Ishikawa (cell line): ENCODE measurements around the gene PIP4P1.

Source experiments
- CREB1 ChIP-seq: IDR thresholded peaks from 2 replicates; pipeline ENCODE4 v1.6.1; 2012; ENCODE audit warnings: low read depth
- EGR1 ChIP-seq: IDR thresholded peaks from 2 replicates; pipeline ENCODE4 v1.6.1; 2012
- EP300 ChIP-seq: IDR thresholded peaks from 2 replicates; pipeline ENCODE4 v1.6.1; 2012; ENCODE audit warnings: borderline replicate concordance
- FOXM1 ChIP-seq: IDR thresholded peaks from 2 replicates; pipeline ENCODE4 v1.6.1; 2012; ENCODE audit warnings: low read depth, borderline replicate concordance
- MAX ChIP-seq: IDR thresholded peaks from 2 replicates; pipeline ENCODE4 v1.6.1; 2012
- NFIC ChIP-seq: IDR thresholded peaks from 2 replicates; pipeline ENCODE4 v1.6.1; 2012
- RAD21 ChIP-seq: IDR thresholded peaks from 2 replicates; pipeline ENCODE4 v1.6.1; 2012; ENCODE audit warnings: low read depth
- REST ChIP-seq: IDR thresholded peaks from 2 replicates; pipeline ENCODE4 v1.6.1; 2012; ENCODE audit warnings: low read depth, mild to moderate bottlenecking
- TAF1 ChIP-seq: IDR thresholded peaks from 2 replicates; pipeline ENCODE4 v1.6.1; 2012; ENCODE audit warnings: low read depth, mild to moderate bottlenecking
- TCF12 ChIP-seq: IDR thresholded peaks from 2 replicates; pipeline ENCODE4 v1.6.1; 2012; ENCODE audit warnings: low read depth
- TEAD4 ChIP-seq: IDR thresholded peaks from 2 replicates; pipeline ENCODE4 v1.6.1; 2012
- USF1 ChIP-seq: IDR thresholded peaks from 2 replicates; pipeline ENCODE4 v1.6.1; 2012
- YY1 ChIP-seq: IDR thresholded peaks from 2 replicates; pipeline ENCODE4 v1.6.1; 2012; ENCODE audit warnings: low read depth
- ZBTB7A ChIP-seq: IDR thresholded peaks from 2 replicates; pipeline ENCODE4 v1.6.1; 2012; ENCODE audit warnings: low read depth

Gene PIP4P1

GRCh38 chr14:20417250-20418186 lies 43.7 kb downstream of the PIP4P1 start:
- TF ChIP-seq TAF1 = no peak
- no peak for TF ChIP-seq REST
- TF ChIP-seq USF1 = no peak
- TF ChIP-seq TEAD4 = no peak

- TF ChIP-seq FOXM1 (no peak), MAX (no peak), CREB1 (no peak), YY1 (no peak), NFIC (no peak), TCF12 (no peak), ZBTB7A (no peak), EP300 (no peak), EGR1 (no peak), TAF1 (no peak), RAD21 (no peak), TEAD4 (no peak), USF1 (no peak)
Measured at GRCh38 chr14:20416223-20416622, 45.0 kb downstream of the PIP4P1 start.

GRCh38 chr14:20415782-20416206 lies 45.4 kb downstream of the PIP4P1 start:
- TF ChIP-seq TCF12 (no peak), RAD21 (peak; percentile 57)

- TF ChIP-seq CREB1 = no peak
- TF ChIP-seq FOXM1 = no peak
- no peak for TF ChIP-seq RAD21
- TF ChIP-seq TAF1 = no peak
- no peak for TF ChIP-seq MAX
- TF ChIP-seq TEAD4 = no peak
- no peak for TF ChIP-seq EP300
- no peak for TF ChIP-seq EGR1
- no peak for TF ChIP-seq REST
- TF ChIP-seq TCF12 = no peak
- no peak for TF ChIP-seq USF1
- TF ChIP-seq ZBTB7A = no peak
- TF ChIP-seq NFIC = no peak
- no peak for TF ChIP-seq YY1
Measured at GRCh38 chr14:20413744-20414082, 47.5 kb downstream of the PIP4P1 start.

GRCh38 chr14:20412876-20413743 lies 48.1 kb downstream of the PIP4P1 start, which contains the start of gene TEP1:
TEP1 (minus strand) TSS chr14:20413501; CDS start chr14:20408439, 5,062 bp downstream.
- TF ChIP-seq ZBTB7A = 0 out of 2 replicates have a peak, but pooled peaks have one; percentile 36
- TF ChIP-seq YY1 = no peak
- TF ChIP-seq EGR1 = 0 out of 2 replicates have a peak, but pooled peaks have one; percentile 12
- no peak for TF ChIP-seq FOXM1
- 0 out of 2 replicates have a peak, but pooled peaks have one; percentile 13 for TF ChIP-seq TCF12
- TF ChIP-seq TAF1 = peak; percentile 68
